HG02870 (cell line): ENCODE results near the gene PRKN.
"Not testable (repeated sequence)": the region's sequence is repeated elsewhere in the genome, so short reads cannot be mapped to it uniquely, and the experiment has no call there.

Experiments used
- ATAC-seq: cut with Tn5 transposase; IDR thresholded peaks from one replicate; pipeline ENCODE4 v1.9.1; 2021; ENCODE audit warnings: mild to moderate bottlenecking, moderate library complexity; ENCODE audit not compliant: unreplicated experiment

PRKN gene

GRCh38 chr6:162543221-162543620 is 184.3 kb downstream of the PRKN start:
- ATAC-seq = no peak

- ATAC-seq = no peak
Measured at GRCh38 chr6:162541019-162541601, 186.5 kb downstream of the PRKN start.

GRCh38 chr6:162539321-162539720 is 188.2 kb downstream of the PRKN start:
- ATAC-seq = no peak

- ATAC-seq = no peak
Measured at GRCh38 chr6:162538643-162539064, 188.9 kb downstream of the PRKN start.

GRCh38 chr6:162533009-162533400 is 194.6 kb downstream of the PRKN start:
- no peak for ATAC-seq

GRCh38 chr6:162532283-162533008 is 195.1 kb downstream of the PRKN start:
- ATAC-seq = no peak

GRCh38 chr6:162531391-162531790 is 196.2 kb downstream of the PRKN start:
- not testable (repeated sequence) for ATAC-seq

- no peak for ATAC-seq
Measured at GRCh38 chr6:162528538-162528937, 199.0 kb downstream of the PRKN start.

- ATAC-seq = no peak
Measured at GRCh38 chr6:162526960-162527359, 200.6 kb downstream of the PRKN start.

GRCh38 chr6:162525181-162525580 is 202.4 kb downstream of the PRKN start:
- no peak for ATAC-seq

- ATAC-seq = no peak
Measured at GRCh38 chr6:162512744-162513143, 214.8 kb downstream of the PRKN start.

- no peak for ATAC-seq
Measured at GRCh38 chr6:162497389-162497788, 230.2 kb downstream of the PRKN start.

GRCh38 chr6:162493917-162494316 is 233.6 kb downstream of the PRKN start:
- ATAC-seq = no peak

GRCh38 chr6:162491637-162492036 is 235.9 kb downstream of the PRKN start:
- no peak for ATAC-seq

GRCh38 chr6:162489101-162489976 is 238.2 kb downstream of the PRKN start:
- no peak for ATAC-seq

GRCh38 chr6:162488444-162488843 is 239.1 kb downstream of the PRKN start:
- no peak for ATAC-seq

GRCh38 chr6:162485464-162485863 is 242.1 kb downstream of the PRKN start:
- no peak for ATAC-seq

- no peak for ATAC-seq
Measured at GRCh38 chr6:162481938-162482337, 245.6 kb downstream of the PRKN start.

GRCh38 chr6:162481320-162481719 is 246.2 kb downstream of the PRKN start:
- no peak for ATAC-seq

GRCh38 chr6:162478192-162478671 is 249.3 kb downstream of the PRKN start:
- no peak for ATAC-seq

GRCh38 chr6:162474722-162475121 is 252.8 kb downstream of the PRKN start:
- ATAC-seq = no peak

- ATAC-seq = no peak
Measured at GRCh38 chr6:162471842-162472241, 255.7 kb downstream of the PRKN start.
